Neural cell (in vitro differentiated cells): ENCODE measurements around the gene CLCN5.

Source experiments
- CTCF ChIP-seq: fragments of 450-650 bp; IDR thresholded peaks from 2 replicates; pipeline ENCODE4 v1.5.1; 2014; ENCODE audit warnings: antibody characterized with exemption, mild to moderate bottlenecking, moderate library complexity; ENCODE audit not compliant: poor library complexity, severe bottlenecking
- EZH2 ChIP-seq: fragments of 200-600, 300-800 bp; shearing (Covaris generic), sonication (generic); IDR thresholded peaks from 2 replicates; pipeline ENCODE4 v1.6.1; 2014; ENCODE audit warnings: antibody characterized with exemption, low read length, borderline replicate concordance, mild to moderate bottlenecking; ENCODE audit not compliant: insufficient read depth, poor library complexity, severe bottlenecking
- POLR2AphosphoS5 ChIP-seq: IDR thresholded peaks from 2 replicates; pipeline ENCODE4 v1.6.1; 2012
- RAD21 ChIP-seq: fragments of 450-650 bp; conservative IDR thresholded peaks from 2 replicates; pipeline ENCODE4 v1.6.1; 2014; ENCODE audit warnings: antibody characterized with exemption, mild to moderate bottlenecking, moderate library complexity
- REST ChIP-seq: IDR thresholded peaks from 2 replicates; pipeline ENCODE4 v1.6.1; 2012; ENCODE audit warnings: borderline replicate concordance
- TAF1 ChIP-seq: IDR thresholded peaks from 2 replicates; pipeline ENCODE4 v1.6.1; 2012; ENCODE audit warnings: low read depth

GRCh38 chrX:49876750-49877149 lies 45.6 kb upstream of the CLCN5 start:
- peak; percentile 73 for TF ChIP-seq CTCF
- TF ChIP-seq EZH2 = no peak
- no peak for TF ChIP-seq REST
- TF ChIP-seq TAF1 = no peak
- no peak for TF ChIP-seq POLR2AphosphoS5
- TF ChIP-seq RAD21 = peak; percentile 74
